ENCODE results near the gene OR5B2. TPM values are rescaled to one million over a fixed set of nuclear protein-coding genes. Genes with fewer than 3 reads are reported as not detected.
A peak's percentile ranks its signal among the peaks of the same experiment; 100 is the strongest.

The OR5B2 gene
- total RNA-seq, 4 donors from 2014 or later = not detected

DNA sequence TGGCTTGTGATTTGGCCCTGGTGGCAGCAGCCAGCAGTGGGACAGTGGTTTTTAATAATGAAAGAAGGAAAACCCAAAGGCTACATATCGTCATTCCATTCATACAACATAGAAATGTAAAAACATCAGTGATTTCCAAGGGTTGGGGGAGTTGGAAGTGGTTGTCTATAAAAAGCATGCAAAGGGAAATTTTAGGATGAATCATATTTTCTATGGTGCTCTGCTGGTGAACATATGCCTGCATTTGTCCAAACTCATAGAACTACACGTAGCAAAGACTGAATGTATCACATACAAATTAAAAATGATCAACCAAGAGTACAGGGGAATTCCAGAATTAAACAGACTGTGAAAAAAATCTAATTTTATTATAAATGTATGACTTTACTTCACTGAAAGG is 32.3 kb downstream of the OR5B2 start:
- no peak for ATAC-seq (ENCODE audit: low FRiP score)
- no peak for DNase-seq (ENCODE audit: low spot score)
- TF ChIP-seq, protein P1, sequence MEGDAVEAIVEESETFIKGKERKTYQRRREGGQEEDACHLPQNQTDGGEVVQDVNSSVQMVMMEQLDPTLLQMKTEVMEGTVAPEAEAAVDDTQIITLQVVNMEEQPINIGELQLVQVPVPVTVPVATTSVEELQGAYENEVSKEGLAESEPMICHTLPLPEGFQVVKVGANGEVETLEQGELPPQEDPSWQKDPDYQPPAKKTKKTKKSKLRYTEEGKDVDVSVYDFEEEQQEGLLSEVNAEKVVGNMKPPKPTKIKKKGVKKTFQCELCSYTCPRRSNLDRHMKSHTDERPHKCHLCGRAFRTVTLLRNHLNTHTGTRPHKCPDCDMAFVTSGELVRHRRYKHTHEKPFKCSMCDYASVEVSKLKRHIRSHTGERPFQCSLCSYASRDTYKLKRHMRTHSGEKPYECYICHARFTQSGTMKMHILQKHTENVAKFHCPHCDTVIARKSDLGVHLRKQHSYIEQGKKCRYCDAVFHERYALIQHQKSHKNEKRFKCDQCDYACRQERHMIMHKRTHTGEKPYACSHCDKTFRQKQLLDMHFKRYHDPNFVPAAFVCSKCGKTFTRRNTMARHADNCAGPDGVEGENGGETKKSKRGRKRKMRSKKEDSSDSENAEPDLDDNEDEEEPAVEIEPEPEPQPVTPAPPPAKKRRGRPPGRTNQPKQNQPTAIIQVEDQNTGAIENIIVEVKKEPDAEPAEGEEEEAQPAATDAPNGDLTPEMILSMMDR (IDR thresholded peaks at IDR 0.05) = no peak

DNA sequence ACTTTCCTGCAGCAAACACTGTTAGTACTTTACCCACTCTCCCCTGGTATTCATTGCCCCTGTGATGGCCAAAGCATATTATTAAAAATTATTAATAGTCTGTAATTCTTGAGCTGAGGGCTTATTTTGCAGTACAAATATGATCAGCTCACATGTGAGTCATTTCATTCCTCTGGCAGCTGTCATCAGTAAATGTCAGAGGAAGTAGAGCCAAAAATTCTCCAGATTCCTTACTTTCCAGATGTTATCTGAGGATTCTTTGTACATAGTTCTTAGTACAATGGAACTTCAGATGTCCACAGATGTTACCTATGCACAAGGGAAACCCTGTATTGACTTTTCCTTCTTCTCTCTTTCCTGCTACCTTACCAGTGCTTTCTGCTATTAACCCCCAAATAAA is 33.7 kb downstream of the OR5B2 start:
- TF ChIP-seq, protein P1 (IDR thresholded peaks at IDR 0.05) = no peak
- ATAC-seq (ENCODE audit: low FRiP score) (peak; percentile 32), DNase-seq (ENCODE audit: low spot score) (no peak)

DNA sequence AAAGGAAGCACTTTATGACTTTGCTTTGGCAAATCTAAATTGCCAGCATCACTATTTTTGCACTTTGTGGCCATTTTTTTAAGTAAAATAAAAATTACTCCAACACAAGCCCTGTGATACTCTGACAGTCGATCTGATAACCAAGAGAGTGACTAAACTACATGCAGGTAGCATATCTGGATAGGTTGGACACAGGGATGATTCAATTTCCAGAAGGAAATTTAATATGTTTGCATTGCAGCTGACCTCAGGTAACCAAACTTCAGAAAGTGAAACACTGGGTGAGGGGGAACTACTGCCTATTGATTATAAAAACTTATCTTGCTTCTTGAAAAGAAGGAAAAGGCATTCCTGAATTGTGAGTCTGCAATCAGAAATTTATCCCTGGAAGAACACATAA is 35.2 kb downstream of the OR5B2 start:
- TF ChIP-seq, protein P1 (IDR thresholded peaks at IDR 0.05) = no peak
- ATAC-seq (ENCODE audit: low FRiP score) = no peak
- no peak for DNase-seq (ENCODE audit: low spot score)

DNA sequence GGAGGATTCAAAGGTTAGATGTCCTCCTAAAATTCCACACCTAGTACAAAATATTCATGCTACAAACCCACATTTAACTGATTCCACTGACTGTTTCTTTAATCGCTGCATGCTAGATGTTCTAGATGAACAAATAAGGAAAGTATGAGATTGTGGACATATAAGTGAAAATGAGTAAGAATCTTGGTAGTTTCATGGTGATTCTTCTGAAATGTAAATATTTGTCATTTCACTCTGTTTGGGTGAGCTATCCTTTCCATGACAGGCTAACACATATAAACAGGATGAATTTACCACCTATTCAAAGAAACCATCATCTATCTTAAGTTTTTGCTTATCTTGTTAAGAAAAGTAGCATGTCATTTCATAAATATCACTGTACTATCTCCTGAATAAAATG is 36.0 kb downstream of the OR5B2 start:
- ATAC-seq (ENCODE audit: low FRiP score) (no peak), DNase-seq (ENCODE audit: low spot score) (no peak)
- TF ChIP-seq, protein P1 (IDR thresholded peaks at IDR 0.05) = no peak

DNA sequence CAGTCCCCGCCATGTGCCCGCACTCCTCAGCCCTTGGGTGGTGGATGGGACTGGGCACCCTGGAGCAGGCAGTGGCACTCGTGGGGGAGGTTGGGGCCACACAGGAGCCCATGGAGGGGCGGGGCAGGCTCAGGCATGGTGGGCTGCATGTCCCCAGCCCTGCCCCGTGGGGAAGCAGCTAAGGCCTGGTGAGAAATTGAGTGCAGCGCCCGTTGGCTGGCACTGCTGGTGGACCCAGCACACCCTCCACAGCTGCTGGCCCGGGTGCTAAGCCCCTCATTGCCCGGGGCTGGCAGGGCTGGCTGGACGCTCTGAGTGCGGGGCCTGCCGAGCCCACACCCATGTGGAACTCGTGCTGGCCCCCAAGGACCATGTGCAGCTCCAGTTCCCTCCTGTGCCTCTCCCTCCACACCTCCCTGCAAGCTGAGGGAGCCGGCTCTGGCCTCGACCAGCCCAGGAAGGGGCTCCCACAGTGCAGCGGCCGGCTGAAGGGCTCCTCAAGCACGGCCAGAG is 37.3 kb downstream of the OR5B2 start:
- TF ChIP-seq, protein P1 (IDR thresholded peaks at IDR 0.05) = no peak
- DNase-seq (ENCODE audit: low spot score) (no peak), ATAC-seq (ENCODE audit: low FRiP score) (no peak)

Other genes starting within 250 kb of the OR5B2 start
- not detected for gene OR9Q2, start 239.1 kb downstream of the OR5B2 start, total RNA-seq
- gene OR1S2, start 224.0 kb downstream of the OR5B2 start, total RNA-seq = not detected
- not detected for gene OR1S1, start 215.4 kb downstream of the OR5B2 start, total RNA-seq
- gene OR10Q1, start 199.2 kb downstream of the OR5B2 start, total RNA-seq = not detected
- gene OR10W1, start 159.9 kb downstream of the OR5B2 start, total RNA-seq = not detected
- gene OR5B17, start 69.1 kb downstream of the OR5B2 start, total RNA-seq = not detected
- not detected for gene OR5B3, start 21.2 kb downstream of the OR5B2 start, total RNA-seq
- gene OR5B12, start 14.1 kb upstream of the OR5B2 start, total RNA-seq = not detected
- gene OR5B21, start 80.0 kb upstream of the OR5B2 start, total RNA-seq = not detected
- 10 to 100 TPM in 3 of 4 donors, 1 to 10 TPM in 1; 9.8 to 40.7 (median 15.1) TPM for gene LPXN, start 147.7 kb upstream of the OR5B2 start, total RNA-seq
- 10 to 100 TPM; 40.9 to 49.8 (median 46.6) TPM for gene ZFP91, start 150.9 kb upstream of the OR5B2 start, total RNA-seq
- gene CNTF, start 194.5 kb upstream of the OR5B2 start, total RNA-seq = 1 to 10 TPM; 2.1 to 2.5 (median 2.4) TPM